ENCODE results near the gene STK4.

Gene STK4

DNA sequence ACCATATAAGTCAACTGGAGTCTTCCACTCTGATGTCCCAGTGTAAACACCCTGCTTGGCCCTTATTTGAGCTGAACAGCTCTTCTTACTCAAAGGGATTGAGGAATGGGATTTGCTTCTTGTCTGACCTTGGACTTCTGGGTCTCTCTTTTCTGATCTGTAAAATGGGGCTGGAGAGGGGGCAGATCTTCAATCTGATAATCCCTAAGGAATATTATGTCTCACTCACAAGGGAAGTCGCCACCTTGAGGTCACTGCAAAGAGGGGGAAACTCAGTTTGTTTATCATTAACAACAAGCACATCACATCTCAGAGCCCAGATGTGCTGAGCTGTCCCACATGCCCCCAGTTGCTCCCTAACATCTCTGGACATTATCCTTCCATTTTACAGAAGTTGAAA is 119.6 kb downstream of the STK4 start:
- DNase-seq (ENCODE audit: low read depth in 3 of 3) = no peak

DNA sequence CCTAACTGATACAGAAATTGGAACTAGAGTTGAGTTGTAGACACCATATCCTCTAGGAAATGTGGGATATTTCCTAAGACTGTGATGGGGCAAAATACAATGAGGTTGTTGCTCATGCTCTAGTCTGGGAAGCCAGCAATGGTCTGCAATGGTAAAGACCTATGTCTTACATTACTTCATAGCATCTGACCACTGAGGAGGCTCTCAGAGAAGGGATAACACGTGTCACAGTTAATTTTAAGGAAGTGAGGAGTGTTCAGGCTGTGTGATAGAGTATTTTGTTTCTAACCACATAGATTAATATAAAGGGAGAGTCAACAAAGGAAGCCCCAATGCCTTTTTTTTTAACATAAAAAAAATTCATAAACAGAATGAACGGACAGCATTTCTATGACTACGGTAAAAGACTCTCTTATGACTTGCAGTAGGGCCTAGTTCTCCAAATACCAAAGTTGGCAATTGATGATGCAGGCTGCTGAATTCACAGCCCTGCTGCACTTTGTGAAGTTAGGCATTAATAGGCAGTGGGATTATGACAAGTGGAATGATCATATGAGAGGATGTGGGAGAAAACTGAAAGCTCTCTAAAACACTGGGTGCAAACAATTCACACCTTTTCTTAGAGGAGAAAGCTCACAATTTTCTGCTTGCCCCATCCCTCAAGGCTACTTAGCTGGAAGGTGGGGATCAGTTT is 120.9 kb downstream of the STK4 start:
- DNase-seq (ENCODE audit: low read depth in 3 of 3) = no peak

DNA sequence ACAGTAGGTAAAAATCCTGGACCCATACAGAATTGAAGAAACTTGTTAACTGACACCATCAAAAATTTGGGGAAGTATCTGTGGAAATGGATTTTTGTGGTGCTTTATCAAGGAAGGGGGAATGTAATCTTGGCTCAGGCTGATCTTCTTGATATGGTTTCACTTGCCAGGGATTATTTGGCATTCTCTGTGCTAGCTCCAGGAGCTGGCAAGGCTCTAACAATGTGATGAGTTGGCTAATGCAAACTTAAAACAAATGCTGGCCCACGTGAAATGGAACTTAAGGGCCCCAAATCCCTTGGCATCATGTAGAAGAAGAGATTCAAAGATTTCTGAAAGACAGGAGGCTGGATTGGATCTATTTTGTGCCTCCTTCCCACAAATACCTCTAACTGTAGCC is 121.5 kb downstream of the STK4 start:
- no peak for DNase-seq (ENCODE audit: low read depth in 3 of 3)

DNA sequence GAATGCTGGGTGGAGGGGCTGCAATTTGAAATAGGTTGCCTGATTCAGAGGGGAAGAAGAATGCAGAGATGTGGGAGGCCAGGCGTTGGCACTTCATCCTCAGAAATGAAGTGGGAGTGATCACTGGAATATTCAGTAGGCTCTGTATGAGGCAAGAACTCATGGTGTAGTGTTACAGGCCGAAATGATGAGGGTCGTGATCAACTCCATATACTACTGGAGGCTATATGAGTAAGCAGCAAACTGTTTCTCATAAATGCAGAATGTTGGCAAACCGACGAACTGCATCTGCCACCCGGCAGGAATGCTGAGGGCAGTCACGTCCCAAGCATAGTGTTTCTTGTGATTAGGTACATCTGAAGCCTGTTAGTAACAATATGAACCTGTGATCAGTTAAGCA is 121.9 kb downstream of the STK4 start:
- no peak for DNase-seq (ENCODE audit: low read depth in 3 of 3)

DNA sequence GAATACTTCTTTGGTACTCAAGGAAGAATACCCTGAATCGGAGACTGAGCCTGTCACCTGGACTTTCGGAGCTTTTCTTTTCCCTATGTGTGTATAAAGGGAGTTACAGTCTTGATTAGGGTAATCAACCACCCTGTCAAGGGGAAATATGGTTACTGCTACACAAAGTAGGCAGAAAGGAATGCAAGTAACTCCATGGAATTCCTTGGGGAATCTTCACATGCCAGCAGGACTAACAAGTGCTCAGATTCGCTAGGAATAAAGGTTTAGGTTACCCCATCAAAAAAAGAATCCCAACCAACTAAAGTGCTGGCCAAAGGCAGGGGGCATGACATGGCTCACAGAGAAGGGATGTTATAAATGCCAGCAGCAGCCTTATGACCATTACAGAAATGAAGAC is 124.2 kb downstream of the STK4 start:
- no peak for DNase-seq (ENCODE audit: low read depth in 3 of 3)

DNA sequence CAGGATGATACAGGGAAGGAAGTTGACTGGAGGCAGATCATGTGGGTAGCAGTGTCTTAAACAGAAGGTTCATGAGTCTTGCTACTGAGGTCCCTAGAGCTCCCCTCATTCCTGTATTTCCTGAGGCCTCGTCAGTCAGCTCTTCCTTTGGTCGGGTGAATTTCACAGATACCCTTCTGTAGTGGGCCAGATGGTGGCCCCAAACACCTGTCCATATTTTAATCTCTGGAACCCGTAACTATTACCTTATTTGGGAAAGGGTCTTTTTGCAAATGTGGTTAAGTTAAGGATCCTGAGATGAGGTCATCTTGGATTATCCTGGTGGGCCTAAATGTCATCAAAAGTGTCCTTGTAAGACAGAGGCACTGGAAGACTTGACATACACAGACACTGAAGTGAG is 125.1 kb downstream of the STK4 start:
- no peak for DNase-seq (ENCODE audit: low read depth in 3 of 3)

DNA sequence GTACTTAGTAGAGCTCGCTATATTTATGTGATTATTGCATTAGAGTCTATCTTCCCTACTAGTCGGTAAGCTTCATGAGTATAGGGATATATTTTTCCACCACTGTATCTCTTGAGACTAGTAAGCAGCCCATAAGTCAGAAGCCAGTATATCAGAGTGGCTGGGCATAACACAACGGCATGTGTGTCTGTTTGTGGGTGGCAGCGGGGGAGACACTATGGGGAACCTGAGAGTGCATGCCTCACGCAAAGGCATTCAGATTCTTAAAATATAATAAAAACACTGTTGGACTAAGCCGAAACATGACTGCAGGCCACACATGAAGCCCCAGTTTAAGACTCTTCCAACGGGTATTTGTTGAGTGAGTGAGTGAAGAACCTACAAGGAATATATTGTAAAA is 126.6 kb downstream of the STK4 start:
- no peak for DNase-seq (ENCODE audit: low read depth in 3 of 3)

DNA sequence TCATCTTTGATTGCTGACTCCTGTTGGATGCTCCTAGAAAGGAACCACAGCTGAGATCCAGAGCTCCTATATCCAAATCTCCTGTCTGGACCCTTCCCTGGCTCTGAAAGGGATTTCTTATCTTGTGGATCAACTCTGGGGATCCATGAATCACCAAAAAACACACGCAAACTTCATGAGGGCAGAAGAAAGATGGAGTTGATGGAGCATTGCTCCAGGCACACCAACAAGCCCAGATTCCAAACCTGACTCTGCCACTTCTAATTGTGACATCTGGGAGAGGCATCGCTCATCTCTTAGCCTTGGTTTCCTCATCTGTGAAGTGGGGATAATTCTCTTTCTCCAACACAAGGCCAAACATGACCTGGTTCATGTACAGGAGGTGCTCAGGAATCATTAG is 127.9 kb downstream of the STK4 start:
- DNase-seq (ENCODE audit: low read depth in 3 of 3) = no peak

DNA sequence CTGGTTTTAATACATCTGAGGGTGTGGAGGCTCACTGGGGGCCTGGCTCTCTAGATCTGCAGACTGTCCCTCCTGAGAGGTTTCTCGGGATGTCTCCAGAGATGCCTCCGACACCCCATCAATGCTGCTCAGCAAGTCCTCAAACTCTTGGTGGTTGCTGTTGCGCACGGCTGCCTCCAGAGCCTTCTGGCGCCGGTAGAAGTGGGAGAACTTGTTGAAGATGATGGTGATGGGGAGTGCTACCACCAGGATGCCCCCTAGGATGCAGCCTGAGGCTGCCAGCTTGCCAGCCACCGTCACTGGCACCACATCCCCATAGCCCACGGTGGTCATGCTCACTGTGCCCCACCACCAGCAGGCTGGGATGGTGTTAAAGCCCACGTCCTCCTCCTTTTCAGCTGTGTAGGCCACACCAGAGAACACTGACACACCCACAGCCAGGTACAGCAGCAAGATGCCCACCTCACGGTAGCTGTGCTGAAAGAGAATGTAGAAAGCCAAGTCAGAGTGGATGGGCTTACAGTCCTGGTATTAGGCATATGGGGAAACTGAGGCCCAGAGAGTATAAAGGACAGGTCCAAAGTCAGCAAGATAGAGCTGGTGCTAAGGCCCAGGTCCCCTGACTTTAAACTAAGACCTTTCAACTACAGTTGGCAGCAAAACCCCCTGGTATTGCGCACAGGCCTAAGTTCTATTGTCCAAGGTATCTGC is 128.7 kb downstream of the STK4 start:
- DNase-seq (ENCODE audit: low read depth in 3 of 3) = no peak

DNA sequence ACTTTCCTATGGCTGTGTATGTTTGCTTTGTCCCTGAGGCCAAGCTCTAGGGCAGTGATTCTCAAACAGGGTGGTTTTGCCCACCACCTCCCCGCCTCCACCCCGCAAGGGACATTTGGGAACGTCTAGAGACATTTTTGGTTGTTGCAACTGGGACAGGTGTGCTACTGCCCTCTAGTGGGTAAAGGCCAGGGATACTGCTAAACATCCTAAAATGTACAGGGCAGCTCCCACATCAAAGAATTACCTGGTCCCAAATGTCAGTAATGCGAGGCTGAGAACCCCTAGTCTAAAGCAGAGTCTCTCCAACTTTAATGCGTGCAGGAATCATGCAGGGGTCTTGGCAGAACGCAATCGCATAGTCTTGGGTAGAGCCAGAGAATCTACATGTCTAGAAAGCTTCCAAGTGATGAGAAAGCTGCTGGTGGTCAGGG is 129.5 kb downstream of the STK4 start:
- peak in 1 of 3 experiments; percentile 40 for DNase-seq (ENCODE audit: low read depth in 3 of 3)

DNA sequence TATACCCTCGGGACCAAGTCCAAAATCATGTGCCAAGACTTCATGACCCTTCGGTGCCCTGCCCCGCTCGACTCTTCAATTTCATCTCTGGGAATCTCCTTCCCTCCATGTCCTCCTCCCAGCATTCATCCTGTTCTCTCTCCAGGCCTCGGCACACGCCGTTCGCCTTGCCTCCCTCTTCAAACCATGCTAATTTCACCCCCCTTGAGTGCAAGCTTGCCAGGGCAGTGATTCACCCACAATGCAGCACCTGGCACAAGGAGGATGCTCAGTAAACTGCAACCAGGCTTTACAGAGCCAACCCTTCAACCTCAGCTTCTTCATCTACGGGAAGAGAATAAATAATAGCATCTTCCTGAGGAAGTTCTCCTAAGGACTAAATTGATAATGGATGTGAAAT is 130.5 kb downstream of the STK4 start:
- DNase-seq (ENCODE audit: low read depth in 3 of 3) = no peak

DNA sequence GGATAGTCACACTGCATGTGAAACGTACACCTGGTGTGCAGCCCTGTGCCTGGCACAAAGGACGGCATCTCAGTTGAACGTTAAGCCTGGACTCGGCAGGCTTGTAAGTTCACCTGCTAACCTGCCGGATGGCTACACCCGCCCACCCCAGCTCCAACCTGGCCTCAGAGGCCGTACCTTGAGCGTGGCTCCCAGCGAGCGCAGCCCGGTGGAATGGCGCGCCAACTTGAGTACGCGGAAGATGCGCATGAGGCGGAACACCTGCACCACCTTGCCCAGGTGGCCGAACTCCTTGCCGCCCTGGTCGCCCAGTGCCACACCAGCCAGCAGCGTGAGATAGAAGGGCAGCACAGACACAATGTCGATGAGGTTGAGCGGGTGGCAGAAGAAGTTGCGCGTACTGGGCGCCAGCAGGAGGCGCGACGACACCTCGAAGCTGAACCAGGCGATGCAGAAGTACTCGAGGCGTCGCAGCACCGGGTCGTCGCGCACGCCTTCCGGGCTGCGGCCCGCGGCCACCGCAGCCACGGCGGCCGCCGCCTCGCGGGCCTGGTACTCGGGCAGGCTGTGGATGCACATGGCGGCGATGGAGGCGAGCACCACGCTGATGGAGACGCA is 131.3 kb downstream of the STK4 start:
- no peak for DNase-seq (ENCODE audit: low read depth in 3 of 3)

DNA sequence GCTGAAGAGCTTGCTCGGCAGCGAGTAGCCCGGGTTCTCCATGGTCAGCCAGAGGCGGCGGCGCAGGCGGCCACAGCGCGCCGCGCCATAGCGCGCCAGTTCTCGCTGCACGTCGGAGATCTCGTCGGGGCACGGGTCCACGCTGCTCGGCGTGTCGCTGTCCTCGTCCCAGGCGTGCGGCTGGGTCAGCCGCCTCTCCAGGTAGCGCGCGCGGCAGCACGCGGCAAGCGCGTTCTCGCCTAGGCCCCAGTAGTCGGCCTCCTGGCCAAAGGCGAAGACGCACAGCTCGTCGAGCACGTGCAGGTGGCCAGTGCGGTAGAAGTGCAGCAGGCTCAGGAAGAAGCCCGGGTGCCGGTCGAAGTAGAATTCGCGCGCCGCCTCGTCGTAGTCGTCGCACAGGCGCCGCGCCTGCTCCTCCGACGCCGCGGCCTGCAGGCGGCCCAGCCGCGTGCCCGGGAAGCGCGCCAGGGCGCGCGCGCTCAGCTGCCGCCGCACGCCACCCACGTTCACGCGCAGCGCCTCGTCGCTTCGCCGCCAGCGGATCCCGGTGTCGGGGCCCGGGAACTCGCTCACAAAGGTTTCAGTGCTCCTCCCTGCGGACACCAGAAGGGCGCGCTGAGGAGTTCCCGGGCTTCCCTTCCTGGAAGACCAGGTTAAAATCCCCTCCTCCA is 131.9 kb downstream of the STK4 start:
- no peak for DNase-seq (ENCODE audit: low read depth in 3 of 3)

DNA sequence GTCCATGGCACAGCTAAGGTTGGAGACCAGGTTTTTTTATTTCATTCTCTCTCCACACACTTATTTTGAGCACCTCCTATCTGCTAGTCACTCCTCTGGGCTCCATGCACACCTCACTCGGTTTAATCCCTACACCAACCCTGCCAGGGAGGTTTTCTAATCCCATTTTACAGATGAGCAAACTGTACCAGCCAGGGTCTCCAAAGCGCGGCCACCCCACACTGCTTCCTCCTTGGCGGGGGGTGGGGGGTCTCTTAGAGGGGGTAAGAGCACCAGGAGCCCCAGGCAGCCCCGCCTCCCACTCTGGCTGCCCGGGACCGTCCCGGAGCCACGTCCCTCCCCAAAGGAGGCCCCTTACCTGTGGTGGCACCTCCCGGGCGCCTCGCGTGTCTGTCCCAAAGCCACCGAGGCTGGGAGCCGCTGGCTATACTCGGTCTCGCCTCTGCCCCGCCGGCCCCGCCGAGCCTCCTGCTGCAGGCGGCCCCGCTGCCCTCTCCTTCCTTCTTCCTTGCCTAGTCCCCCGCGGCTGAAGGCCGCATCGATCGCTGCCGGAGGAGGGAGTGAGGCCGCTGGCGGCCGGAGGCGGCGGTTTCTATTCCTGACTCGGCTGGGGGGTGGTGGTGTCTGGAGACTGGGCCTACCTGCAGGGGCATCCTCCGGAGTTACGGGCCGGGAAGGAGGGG is 134.4 kb downstream of the STK4 start, which contains the start of gene KCNS1:
Gene KCNS1 (minus strand): TSS at position 565 of the 683 bp plus-strand sequence. CDS start 1,891 bp downstream, outside the sequence.
- DNase-seq (ENCODE audit: low read depth in 3 of 3) = no peak

DNA sequence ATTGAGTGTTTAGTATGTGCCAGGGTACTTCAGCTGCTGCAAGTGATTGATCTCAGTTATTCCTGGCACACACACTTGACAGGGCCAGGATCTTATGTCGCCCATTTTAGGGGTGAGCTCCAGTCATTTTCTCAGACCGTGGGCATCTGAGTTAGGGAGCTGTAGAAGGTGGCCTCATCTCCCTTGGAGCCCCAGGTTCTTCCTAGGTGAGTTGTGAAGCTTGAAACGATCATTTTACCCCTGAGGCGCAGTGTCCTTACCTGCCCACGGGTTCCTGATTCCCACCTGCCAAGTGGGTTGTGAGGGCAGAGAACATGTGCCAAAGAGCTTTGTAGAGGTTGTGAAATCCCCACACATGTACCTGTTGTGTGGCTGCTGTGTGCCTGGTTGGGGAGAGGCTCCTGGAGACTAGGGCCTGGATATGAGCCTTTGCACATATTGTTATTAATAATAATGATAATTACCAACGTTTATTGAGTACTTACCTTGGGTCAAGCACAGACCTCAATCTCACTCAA is 135.1 kb downstream of the STK4 start:
- no peak for DNase-seq (ENCODE audit: low read depth in 3 of 3)

DNA sequence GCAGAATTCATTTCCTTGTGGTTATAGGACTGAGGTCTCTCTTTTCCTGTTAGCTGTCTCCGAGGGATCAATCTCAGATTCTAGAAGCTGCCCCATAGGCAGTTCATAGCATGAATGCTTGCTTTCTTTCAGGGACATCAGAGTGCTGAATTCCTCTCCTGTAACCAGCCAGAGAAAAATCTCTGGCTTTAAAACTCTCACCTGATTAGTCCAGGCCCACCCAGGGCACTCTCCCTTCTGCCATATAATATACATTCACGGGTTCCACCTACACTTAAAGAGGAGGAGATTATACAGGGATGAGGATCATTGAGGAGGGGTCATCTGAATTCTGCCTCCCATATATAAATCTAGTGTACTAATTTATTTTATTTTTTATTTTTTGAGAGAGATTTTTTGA is 136.8 kb downstream of the STK4 start:
- no peak for DNase-seq (ENCODE audit: low read depth in 3 of 3)

DNA sequence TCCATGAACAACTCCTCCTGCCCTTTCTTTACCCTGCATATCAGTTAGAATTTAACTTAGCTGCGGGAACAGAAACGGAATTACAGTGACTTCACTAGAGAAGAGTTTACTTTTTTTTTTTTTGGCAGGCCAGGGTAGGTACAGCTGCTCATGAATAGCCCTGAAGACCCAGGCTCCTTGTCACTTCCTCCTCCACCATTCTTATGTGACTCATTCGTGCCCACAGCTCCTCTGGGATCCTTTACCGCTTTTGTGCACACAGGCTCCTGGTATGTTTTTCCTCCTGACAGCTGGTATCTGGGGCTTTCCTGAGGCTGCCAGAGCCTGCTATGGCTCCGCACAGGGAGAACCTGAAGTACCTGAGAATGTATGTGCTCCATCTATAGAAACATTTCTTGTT is 138.5 kb downstream of the STK4 start:
- no peak for DNase-seq (ENCODE audit: low read depth in 3 of 3)

DNA sequence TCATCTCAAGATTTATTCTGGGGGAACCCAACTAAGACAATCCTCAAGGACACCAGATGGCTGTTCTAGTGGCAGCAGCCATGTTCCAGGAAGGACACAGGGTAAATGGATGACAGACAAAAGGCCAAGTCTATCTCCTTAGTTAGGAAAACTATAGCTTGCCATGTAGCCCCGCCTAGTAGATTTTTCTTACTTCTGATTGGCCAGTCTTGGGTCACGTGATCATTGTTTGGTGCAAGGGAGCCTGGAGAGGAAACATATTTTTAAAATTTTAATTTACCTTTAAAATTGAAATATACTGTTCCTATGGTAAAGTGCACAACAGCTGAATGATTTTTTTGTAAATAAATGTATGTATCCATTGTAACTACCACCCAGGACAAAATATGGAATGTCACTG is 139.0 kb downstream of the STK4 start:
- DNase-seq (ENCODE audit: low read depth in 3 of 3) = no peak

DNA sequence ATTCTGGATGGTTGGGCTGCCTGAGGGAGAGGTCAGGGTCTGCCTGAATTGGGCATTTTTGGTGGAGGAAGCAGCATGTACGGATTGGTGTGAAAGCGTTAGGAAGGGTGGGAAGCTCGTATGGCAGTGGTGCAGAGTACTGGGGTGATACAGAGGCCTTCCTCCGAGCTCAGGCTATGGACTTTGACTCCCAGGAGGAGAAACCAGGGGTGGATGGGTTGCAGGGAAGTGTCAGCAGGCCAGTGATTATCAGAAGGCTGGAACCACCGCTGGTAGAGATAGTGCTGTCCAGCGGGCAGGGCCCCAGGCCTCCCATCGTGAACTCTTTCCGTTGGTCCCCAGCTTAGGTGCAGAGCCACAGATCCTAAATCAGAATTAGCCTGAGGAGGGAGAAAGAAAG is 143.3 kb downstream of the STK4 start:
- no peak for DNase-seq (ENCODE audit: low read depth in 3 of 3)

DNA sequence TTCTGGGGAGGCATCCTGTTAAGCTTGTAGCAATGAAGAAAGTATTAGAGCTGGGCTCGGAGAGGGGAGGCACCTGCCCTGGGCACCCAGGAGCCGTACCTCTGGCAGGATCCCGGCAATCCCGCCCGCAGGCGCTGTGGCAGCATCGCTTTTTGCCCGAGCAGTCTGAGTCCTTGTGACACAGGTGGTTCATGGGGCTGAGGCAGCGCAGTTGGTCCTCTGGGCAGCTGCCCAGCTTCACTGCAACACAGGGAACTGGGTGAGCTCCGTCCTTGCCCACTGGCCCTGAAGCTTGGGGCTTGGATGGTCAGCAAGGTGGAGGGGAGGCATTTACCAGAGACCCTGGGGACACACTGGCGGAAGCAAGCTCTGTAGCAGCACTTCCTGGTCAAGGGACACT is 144.0 kb downstream of the STK4 start:
- no peak for DNase-seq (ENCODE audit: low read depth in 3 of 3)

DNA sequence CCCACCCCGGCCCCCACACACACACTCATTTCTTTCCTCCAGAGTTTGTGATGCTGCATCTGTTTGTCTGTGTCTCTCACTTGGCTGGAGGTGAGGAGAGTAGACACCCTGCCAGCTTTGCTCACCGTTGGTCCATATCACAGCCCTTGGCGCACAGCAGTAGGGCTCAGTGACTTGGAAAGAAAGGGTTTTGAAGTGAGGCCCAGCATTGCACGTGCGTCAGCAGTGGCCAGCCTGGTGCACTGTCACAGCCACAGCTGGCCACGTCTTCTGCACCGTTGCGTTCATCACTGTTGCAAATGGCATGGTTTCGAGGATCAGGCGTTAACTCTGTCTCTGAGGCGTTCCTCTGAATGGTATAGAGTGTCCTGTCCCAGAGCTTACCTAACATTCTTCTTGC is 145.0 kb downstream of the STK4 start:
- no peak for DNase-seq (ENCODE audit: low read depth in 3 of 3)

All from stimulated activated CD4-positive, alpha-beta T cell treated with anti-CD3 and anti-CD28 coated beads, TNF-alpha, amount 100 ng/mL, for 4 hours (primary cell).